A673 (cell line): ENCODE data around the gene DENND1A. TPM values are rescaled to one million over a fixed set of nuclear protein-coding genes. Genes with fewer than 3 reads are reported as not detected.

Source experiments
- BruUV-seq: library from RNA; stranded (reverse); fragments of 400-500 nt; replicated peaks from 2 replicates; lab custom pipeline; 2021; lab: Mats Ljungman, UMichigan
- CTCF ChIA-PET: fragments of 300-600 bp; sonication (Branson Sonifier 250); formaldehyde crosslinking; loops from one replicate; lab custom pipeline; 2022; ENCODE audit warnings: antibody characterized with exemption; lab: Charles Lee
- POLR2A ChIA-PET: fragments of 300-600 bp; sonication (Branson Sonifier 250); formaldehyde crosslinking; loops from one replicate; lab custom pipeline; 2022; ENCODE audit warnings: antibody characterized with exemption; ENCODE audit not compliant: low non-redundant PET; lab: Charles Lee
- DNase-seq: peaks from one replicate; pipeline ENCODE4 v3.0.0-alpha.2; 2015; ENCODE audit warnings: low spot score
- H3K27ac ChIP-seq: fragments of 200-600 bp; sonication (generic); 2 replicates; pipeline ENCODE4 v1.5.1; 2016; ENCODE audit warnings: mixed run types, low read depth, mild to moderate bottlenecking, mixed read lengths, antibody characterized with exemption, low read length; ENCODE audit not compliant: poor library complexity, severe bottlenecking
- H3K27me3 ChIP-seq: fragments of 200-600 bp; sonication (generic); replicated peaks from 2 replicates; pipeline ENCODE4 v1.6.1; 2017; ENCODE audit warnings: mixed run types, low read depth, mild to moderate bottlenecking, mixed read lengths, antibody characterized with exemption, low read length; ENCODE audit not compliant: insufficient read depth, poor library complexity
- H3K36me3 ChIP-seq: fragments of 200-600 bp; sonication (generic); 2 replicates; pipeline ENCODE4 v1.6.1; 2016; ENCODE audit warnings: mixed run types, mild to moderate bottlenecking, mixed read lengths, antibody characterized with exemption, low read length; ENCODE audit not compliant: insufficient read depth, poor library complexity, severe bottlenecking
- H3K4me1 ChIP-seq: fragments of 200-600 bp; sonication (generic); 2 replicates; pipeline ENCODE4 v1.6.1; 2017; ENCODE audit warnings: mixed run types, mild to moderate bottlenecking, mixed read lengths, antibody characterized with exemption, low read length; ENCODE audit not compliant: insufficient read depth, poor library complexity, severe bottlenecking
- H3K4me3 ChIP-seq: fragments of 200-600 bp; sonication (generic); 2 replicates; pipeline ENCODE4 v1.5.1; 2016; ENCODE audit warnings: low read depth, mixed run types, mild to moderate bottlenecking, mixed read lengths, low read length; ENCODE audit not compliant: poor library complexity, severe bottlenecking
- H3K9me3 ChIP-seq: fragments of 200-600 bp; sonication (generic); 2 replicates; pipeline ENCODE4 v1.6.1; 2016; ENCODE audit warnings: mixed run types, low read depth, mild to moderate bottlenecking, mixed read lengths, antibody characterized with exemption, low read length; ENCODE audit not compliant: poor library complexity, severe bottlenecking
- EZH2 ChIP-seq: fragments of 200-600 bp; sonication (generic); IDR thresholded peaks from 2 replicates; pipeline ENCODE4 v1.6.1; 2017; ENCODE audit warnings: borderline replicate concordance, low read depth, mild to moderate bottlenecking, mixed read lengths, antibody characterized with exemption, low read length; ENCODE audit not compliant: poor library complexity, severe bottlenecking
- intact Hi-C: fragments of 100-400 bp; cut with micrococcal nuclease; formaldehyde crosslinking; loops from one replicate; pipeline ENCODE4 v1.10.0; 2022; ENCODE audit not compliant: unreplicated experiment
- total RNA-seq: library from RNA; stranded (reverse); gene quantifications from 2 replicates; pipeline ENCODE4 v1.2.3, GENCODE V29; 2021
- TF ChIP-seq, protein P1 (sequence below): fragments of 300-800, 200-600 bp; sonication (generic); conservative IDR thresholded peaks from 2 replicates; pipeline ENCODE4 v1.5.1; 2017; ENCODE audit warnings: low read depth, mild to moderate bottlenecking, antibody characterized with exemption, low read length, moderate library complexity, mixed read lengths

DENND1A gene
- total RNA-seq, 1 experiment from 2014 or later, result 12.0 TPM

DNA sequence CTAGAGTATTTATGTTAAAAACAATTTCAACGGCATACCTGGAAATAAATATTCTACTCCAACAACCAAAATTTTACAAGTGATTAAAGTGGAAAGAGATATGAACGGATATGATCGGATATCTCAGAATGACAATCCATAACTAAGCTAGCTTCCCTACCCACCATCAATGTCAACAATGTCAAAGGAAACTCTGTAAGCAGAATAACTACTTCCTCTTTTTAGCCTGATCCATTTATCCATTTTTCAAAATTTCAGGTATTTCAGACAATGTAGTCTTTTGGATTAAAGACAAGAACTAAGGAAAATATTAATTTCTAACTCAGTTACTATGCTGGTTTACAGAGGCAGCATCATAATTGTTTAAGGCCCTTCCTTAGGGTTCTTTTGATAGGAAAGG, 188.7 kb downstream of the DENND1A start:
- H3K4me3 ChIP-seq, result no peak overlapping the region
- no peaks in the 10 kb centered on the region for H3K27me3 ChIP-seq
- no peak for TF ChIP-seq EZH2
- TF ChIP-seq, protein P1, sequence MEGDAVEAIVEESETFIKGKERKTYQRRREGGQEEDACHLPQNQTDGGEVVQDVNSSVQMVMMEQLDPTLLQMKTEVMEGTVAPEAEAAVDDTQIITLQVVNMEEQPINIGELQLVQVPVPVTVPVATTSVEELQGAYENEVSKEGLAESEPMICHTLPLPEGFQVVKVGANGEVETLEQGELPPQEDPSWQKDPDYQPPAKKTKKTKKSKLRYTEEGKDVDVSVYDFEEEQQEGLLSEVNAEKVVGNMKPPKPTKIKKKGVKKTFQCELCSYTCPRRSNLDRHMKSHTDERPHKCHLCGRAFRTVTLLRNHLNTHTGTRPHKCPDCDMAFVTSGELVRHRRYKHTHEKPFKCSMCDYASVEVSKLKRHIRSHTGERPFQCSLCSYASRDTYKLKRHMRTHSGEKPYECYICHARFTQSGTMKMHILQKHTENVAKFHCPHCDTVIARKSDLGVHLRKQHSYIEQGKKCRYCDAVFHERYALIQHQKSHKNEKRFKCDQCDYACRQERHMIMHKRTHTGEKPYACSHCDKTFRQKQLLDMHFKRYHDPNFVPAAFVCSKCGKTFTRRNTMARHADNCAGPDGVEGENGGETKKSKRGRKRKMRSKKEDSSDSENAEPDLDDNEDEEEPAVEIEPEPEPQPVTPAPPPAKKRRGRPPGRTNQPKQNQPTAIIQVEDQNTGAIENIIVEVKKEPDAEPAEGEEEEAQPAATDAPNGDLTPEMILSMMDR, result no peak
- H3K27ac ChIP-seq, result no peak overlapping the region
- no peaks in the 10 kb centered on the region for H3K9me3 ChIP-seq
- BruUV-seq, result no TSS peak
- no peaks in the 10 kb centered on the region for H3K36me3 ChIP-seq
- DNase-seq, result no peak
- no peaks in the 10 kb centered on the region for H3K4me1 ChIP-seq
- intact Hi-C loops, result no loop called here
- POLR2A ChIA-PET, result no interaction called here
- CTCF ChIA-PET, result no interaction called here

DNA sequence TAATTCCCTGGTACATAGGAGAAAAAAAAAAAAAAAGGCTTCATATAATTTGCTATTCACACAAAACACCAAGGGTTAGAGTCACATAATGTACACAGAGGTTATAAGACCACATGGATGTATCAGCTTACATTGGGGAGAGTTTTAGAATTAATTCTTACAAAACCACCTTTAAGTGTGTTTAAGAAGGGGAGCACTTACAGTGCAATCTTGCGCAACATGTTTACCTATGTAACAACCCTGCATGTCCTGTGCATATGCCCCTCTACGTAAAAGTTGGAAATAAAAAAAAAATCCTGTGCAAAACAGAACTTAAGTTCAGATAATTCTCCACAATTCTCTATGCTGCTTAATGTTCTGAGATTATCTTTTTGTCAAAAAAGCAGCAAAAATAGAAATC, 190.0 kb downstream of the DENND1A start:
- no peaks in the 10 kb centered on the region for H3K9me3 ChIP-seq
- H3K27ac ChIP-seq, result no peak overlapping the region
- intact Hi-C loops, result no loop called here
- no peak for DNase-seq
- POLR2A ChIA-PET, result no interaction called here
- H3K4me3 ChIP-seq, result no peak overlapping the region
- TF ChIP-seq, protein P1, result no peak
- TF ChIP-seq EZH2, result no peak
- no peaks in the 10 kb centered on the region for H3K4me1 ChIP-seq
- no TSS peak for BruUV-seq
- CTCF ChIA-PET, result no interaction called here
- H3K27me3 ChIP-seq, result no peaks in the 10 kb centered on the region
- no peaks in the 10 kb centered on the region for H3K36me3 ChIP-seq

DNA sequence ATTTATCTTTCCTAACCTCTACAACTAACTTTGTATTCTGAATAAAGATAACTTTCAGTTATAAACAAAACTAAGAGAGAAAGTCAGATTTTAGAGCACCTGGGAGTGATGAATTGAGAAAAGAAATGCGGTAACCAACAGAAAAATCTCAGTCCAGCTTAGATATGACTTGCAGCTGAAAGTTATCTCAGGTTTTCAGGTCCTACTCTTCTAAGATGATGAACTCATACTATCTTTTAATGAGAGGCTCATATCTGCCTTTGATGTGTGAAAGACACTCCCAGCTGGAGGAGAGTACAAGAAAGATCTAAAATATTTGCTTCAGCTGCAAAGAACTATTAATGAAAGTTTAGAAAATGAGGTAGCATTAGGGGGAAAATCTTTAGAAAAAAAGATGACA, 190.5 kb downstream of the DENND1A start:
- Histone ChIP-seq H3K36me3 (no peaks in the 10 kb centered on the region), H3K27me3 (no peaks in the 10 kb centered on the region), H3K9me3 (no peaks in the 10 kb centered on the region), H3K27ac (no peak overlapping the region), H3K4me3 (no peak overlapping the region), H3K4me1 (no peaks in the 10 kb centered on the region)
- intact Hi-C loops, result no loop called here
- no peak for DNase-seq
- ChIA-PET CTCF (no interaction called here), POLR2A (no interaction called here)
- no TSS peak for BruUV-seq
- TF ChIP-seq EZH2, result no peak
- TF ChIP-seq, protein P1, result no peak
